HepG2 (cell line): ENCODE measurements around the gene ALDH16A1. TPM values are rescaled to one million over a fixed set of nuclear protein-coding genes. Genes with fewer than 3 reads are reported as not detected.
A peak's percentile ranks its signal among the peaks of the same experiment; 100 is the strongest.

Source experiments
- ATAC-seq: fragments of 200-7000 bp; cut with Tn5 transposase; 3 replicates; pipeline ENCODE4 v1.9.1; 2020; ENCODE audit warnings: mild to moderate bottlenecking, moderate library complexity
- BruUV-seq: library from RNA; stranded (reverse); fragments of 400-500 nt; replicated peaks from 2 replicates; lab custom pipeline; 2021; lab: Mats Ljungman, UMichigan
- CTCF ChIA-PET: fragments of 300-600 bp; formaldehyde crosslinking; extraction: SDS; loops from one replicate; lab custom pipeline; 2021; ENCODE audit warnings: low total read pairs, inconsistent platforms, low intra/inter-chr PET ratio; lab: Yijun Ruan, JAX
- POLR2A ChIA-PET: fragments of 350-600 bp; sonication (Branson Sonifier 250); formaldehyde crosslinking; loops from one replicate; lab custom pipeline; 2020; ENCODE audit warnings: antibody characterized with exemption, inconsistent platforms; lab: Yijun Ruan, JAX
- DNase-seq: peaks from one replicate; pipeline ENCODE4 v3.0.0-alpha.2; 2015; ENCODE audit warnings: low spot score
- FAIRE-seq: peaks from 3 replicates; lab custom pipeline; 2011; peaks lifted over from hg19 to GRCh38; lab: Jason Lieb, UNC
- H2AFZ ChIP-seq: one replicate; pipeline ENCODE4 v1.6.1; 2011; ENCODE audit warnings: low read length, inconsistent platforms
- H3K27ac ChIP-seq: fragments of 300-600 bp; 3 replicates; pipeline ENCODE4 v1.8.0; 2011; ENCODE audit warnings: mixed run types, mild to moderate bottlenecking, mixed read lengths, low read length, inconsistent platforms; ENCODE audit not compliant: insufficient read depth; ENCODE audit errors: extremely low read length
- H3K27me3 ChIP-seq, 2 experiments: fragments of 200-600 bp in 1 of 2; 2 replicates in 1 of 2; 3 replicates in 1 of 2; pipeline versions ENCODE4 v1.6.0 to v1.8.0; 2011; ENCODE audit warnings: low read length in 2 of 2, mild to moderate bottlenecking in 2 of 2, moderate library complexity in 2 of 2, inconsistent platforms in 1 of 2; ENCODE audit not compliant: insufficient read depth in 2 of 2, control insufficient read depth in 1 of 2
- H3K36me3 ChIP-seq, 2 experiments: fragments of 200-600 bp in 1 of 2; replicated peaks in 1 of 2; 2 replicates in 1 of 2; 3 replicates in 1 of 2; pipeline versions ENCODE4 v1.5.1 to v1.8.0; 2011; ENCODE audit warnings: low read length in 2 of 2, inconsistent platforms in 1 of 2; ENCODE audit not compliant: insufficient read depth in 2 of 2, control insufficient read depth in 1 of 2
- H3K4me1 ChIP-seq: 2 replicates; pipeline ENCODE4 v1.5.1; 2012; ENCODE audit warnings: low read length, inconsistent platforms; ENCODE audit not compliant: insufficient read depth
- H3K4me2 ChIP-seq: 2 replicates; pipeline ENCODE4 v1.6.0; 2011; ENCODE audit warnings: low read depth, low read length, inconsistent platforms
- H3K4me3 ChIP-seq, 3 experiments: fragments of 200-600 bp in 1 of 3; sonication (generic), shearing (Covaris generic) in 1 of 3; replicated peaks in 1 of 3; 2 replicates each; pipeline ENCODE4 v1.5.1; 2011 to 2016; ENCODE audit warnings: low read length in 3 of 3, inconsistent platforms in 2 of 3, low read depth in 2 of 3, mild to moderate bottlenecking in 2 of 3, control low read depth in 1 of 3, mixed read lengths in 1 of 3; ENCODE audit not compliant: insufficient read depth in 1 of 3
- H3K79me2 ChIP-seq: one replicate; pipeline ENCODE4 v1.6.1; 2011; ENCODE audit warnings: low read length, inconsistent platforms; ENCODE audit not compliant: insufficient read depth
- H3K9ac ChIP-seq: 2 replicates; pipeline ENCODE4 v1.6.0; 2011; ENCODE audit warnings: mild to moderate bottlenecking, low read depth, low read length, inconsistent platforms; ENCODE audit not compliant: insufficient read depth
- H3K9me3 ChIP-seq: 2 replicates; pipeline ENCODE4 v1.5.1; 2012; ENCODE audit warnings: mild to moderate bottlenecking, low read length
- H4K20me1 ChIP-seq: 2 replicates; pipeline ENCODE4 v1.6.0; 2011; ENCODE audit warnings: inconsistent platforms, mild to moderate bottlenecking, low read length, moderate library complexity; ENCODE audit not compliant: insufficient read depth
- FOSL1 ChIP-seq: sonication (generic); formaldehyde crosslinking; IDR thresholded peaks from 2 replicates; pipeline ENCODE4 v1.9.0; 2021; ENCODE audit warnings: missing genetic modification reagents, borderline replicate concordance
- FOXC1 ChIP-seq: sonication (generic); formaldehyde crosslinking; IDR thresholded peaks from 2 replicates; pipeline ENCODE4 v1.8.0; 2022; ENCODE audit warnings: mild to moderate bottlenecking, missing genetic modification reagents, borderline replicate concordance
- MBNL3 ChIP-seq: fragments of 250-450 bp; sonication (Bioruptor Pico); conservative IDR thresholded peaks from 2 replicates; pipeline ENCODE4 v1.8.0; 2022; ENCODE audit warnings: mild to moderate bottlenecking, inconsistent platforms
- MIXL1 ChIP-seq: IDR thresholded peaks from 2 replicates; pipeline ENCODE4 v1.6.1; 2016
- RFXANK ChIP-seq: IDR thresholded peaks from 2 replicates; pipeline ENCODE4 v1.6.1; 2016
- TAF15 ChIP-seq: fragments of 200-400 bp; formaldehyde crosslinking; IDR thresholded peaks from one replicate; pipeline ENCODE4 v1.6.1; 2018; ENCODE audit warnings: mild to moderate bottlenecking, low read depth, low read length; ENCODE audit not compliant: poor library complexity, severe bottlenecking
- ZC3H13 ChIP-seq: sonication (generic); formaldehyde crosslinking; IDR thresholded peaks from 2 replicates; pipeline ENCODE4 v1.8.1; 2023; ENCODE audit warnings: mild to moderate bottlenecking, missing genetic modification reagents, moderate library complexity
- ZNF12 ChIP-seq: sonication (generic); formaldehyde crosslinking; IDR thresholded peaks from 2 replicates; pipeline ENCODE4 v1.5.0; 2020; ENCODE audit warnings: missing genetic modification reagents
- ZNF180 ChIP-seq: sonication (generic); formaldehyde crosslinking; IDR thresholded peaks from 2 replicates; pipeline ENCODE4 v1.4.0; 2020; ENCODE audit warnings: low read depth, missing genetic modification reagents, borderline replicate concordance
- ZNF431 ChIP-seq: sonication (generic); formaldehyde crosslinking; IDR thresholded peaks from 2 replicates; pipeline ENCODE4 v1.9.0; 2022; ENCODE audit warnings: missing genetic modification reagents, low read depth, mild to moderate bottlenecking, borderline replicate concordance
- ZNF484 ChIP-seq: sonication (generic); formaldehyde crosslinking; IDR thresholded peaks from 2 replicates; pipeline ENCODE4 v1.5.1; 2020; ENCODE audit warnings: mild to moderate bottlenecking, low read depth, missing genetic modification reagents, borderline replicate concordance
- ZNF891 ChIP-seq: sonication (generic); formaldehyde crosslinking; IDR thresholded peaks from 2 replicates; pipeline ENCODE4 v1.5.0; 2020; ENCODE audit warnings: mild to moderate bottlenecking, missing genetic modification reagents
- WGBS: methylation state at CpG from one replicate; pipeline ENCODE4 v1.1.6; 2017; ENCODE audit warnings: low lambda C conversion rate; 5-methylcytosine and 5-hydroxymethylcytosine counted together
- in situ Hi-C: cut with HindIII; loops from 2 replicates; pipeline ENCODE4 v1.10.0; 2017; ENCODE audit warnings: low pct_unique_long_range_greater_than_20kb; ENCODE audit not compliant: extremely low pct_ligation_motif_present
- intact Hi-C: fragments of 100-400 bp; cut with micrococcal nuclease; formaldehyde crosslinking; loops from one replicate; pipeline ENCODE4 v1.10.0; 2022; ENCODE audit not compliant: unreplicated experiment
- polyA plus RNA-seq, 8 experiments: library from polyadenylated mRNA; depleted of rRNA in 3 of 8; stranded (reverse) in 7 of 8; unstranded in 1 of 8; fragments of >200 nt; fragmentation: Illumina TruSeq in 4 of 8; extraction: Trizol in 4 of 8; gene quantifications; 2 replicates each; pipeline versions ENCODE4 v1.2.1 to v1.2.3, GENCODE V29; 2011 to 2016; ENCODE audit warnings: low read depth in 4 of 8, missing spikeins in 1 of 8, mixed read lengths in 1 of 8; ENCODE audit not compliant: insufficient read depth in 1 of 8
- total RNA-seq, 5 experiments: library from RNA; depleted of rRNA; stranded (reverse); fragments of >200 nt; fragmentation: Illumina TruSeq; extraction: Trizol; gene quantifications; 2 replicates each; pipeline ENCODE4 v1.2.3, GENCODE V29; 2016; ENCODE audit warnings: low read depth in 1 of 5
- TF ChIP-seq, protein P1 (sequence below): sonication (generic); formaldehyde crosslinking; conservative IDR thresholded peaks from 2 replicates; pipeline ENCODE4 v1.4.0; 2020; ENCODE audit warnings: missing genetic modification reagents
- TF ChIP-seq, protein P2 (sequence below): sonication (generic); formaldehyde crosslinking; IDR thresholded peaks from 2 replicates; pipeline ENCODE4 v1.9.0; 2021; ENCODE audit warnings: missing genetic modification reagents, borderline replicate concordance
- TF ChIP-seq, protein P3 (sequence below): sonication (generic); formaldehyde crosslinking; IDR thresholded peaks from 2 replicates; pipeline ENCODE4 v1.5.1; 2020; ENCODE audit warnings: mild to moderate bottlenecking, missing genetic modification reagents, moderate library complexity

ALDH16A1 gene
- total and polyA plus RNA-seq, 2 of the 13 experiments (the other 11 are each of a cell fraction or from before 2014, with no cell fraction given) = 8.4 to 34.9 TPM

DNA sequence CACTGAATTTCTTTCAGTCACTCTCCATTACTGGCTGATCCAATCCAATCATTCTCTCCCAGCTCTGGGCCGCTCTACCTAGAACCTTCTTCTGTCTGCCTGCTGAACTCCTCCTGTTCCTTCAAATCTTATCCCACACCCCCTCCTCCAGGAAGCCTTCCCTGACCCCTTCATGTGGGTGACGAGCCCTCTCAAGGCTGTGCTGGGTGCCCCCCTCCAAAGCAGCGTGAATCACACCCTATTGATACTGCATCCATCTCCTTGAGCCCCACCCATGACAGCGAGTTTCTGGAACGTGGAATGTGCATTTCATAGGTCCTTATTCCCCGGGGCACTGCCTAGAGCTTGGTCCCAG is 4.6 kb upstream of the ALDH16A1 start (continued):
- TF ChIP-seq ZNF484 = no peak

DNA sequence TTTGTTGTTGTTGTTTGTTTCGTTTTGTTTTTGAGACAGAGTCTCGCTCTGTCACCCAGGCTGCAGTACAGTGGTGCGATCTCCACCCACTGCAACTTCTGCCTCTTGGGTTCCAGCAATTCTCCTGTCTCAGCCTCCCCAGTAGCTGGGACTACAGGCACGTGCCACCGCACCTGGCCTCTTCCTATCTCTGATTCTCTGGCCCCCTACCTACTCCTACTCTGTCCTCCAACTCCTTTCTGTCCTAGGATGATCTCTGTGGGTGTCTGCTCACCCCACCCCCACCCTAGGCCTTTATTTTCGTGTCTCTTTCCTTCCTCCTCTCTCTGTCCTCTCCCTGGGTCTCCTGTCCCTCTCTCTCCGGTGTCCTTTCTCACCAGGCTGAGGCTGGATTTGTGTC is 2.6 kb upstream of the ALDH16A1 start:
- H3K79me2 ChIP-seq = peaks cover 29% of the 10 kb centered on the region
- DNase-seq = no peak
- no TSS peak for BruUV-seq
- H3K4me1 ChIP-seq = peaks cover 39% of the 10 kb centered on the region
- no peaks in the 10 kb centered on the region for H4K20me1 ChIP-seq
- H3K27ac ChIP-seq = peak overlapping the region; percentile 23
- peaks cover 6 to 25% of the 10 kb centered on the region in 2 experiments; a peak in 3 of 5 replicates for H3K36me3 ChIP-seq
- H3K27me3 ChIP-seq = no peaks in the 10 kb centered on the region; a peak in 1 of 5 replicates
- TF ChIP-seq ZNF431 (CRISPR knock-in tag) (no peak), FOSL1 (CRISPR knock-in tag) (no peak), TAF15 (no peak), ZNF12 (CRISPR knock-in tag) (no peak), ZC3H13 (CRISPR knock-in tag) (no peak), FOXC1 (CRISPR knock-in tag) (no peak), RFXANK (CRISPR knock-in tag) (no peak), MIXL1 (CRISPR knock-in tag) (no peak), ZNF180 (CRISPR knock-in tag) (no peak), MBNL3 (CRISPR knock-in tag) (no peak), ZNF891 (CRISPR knock-in tag) (no peak)
- TF ChIP-seq, protein P1, sequence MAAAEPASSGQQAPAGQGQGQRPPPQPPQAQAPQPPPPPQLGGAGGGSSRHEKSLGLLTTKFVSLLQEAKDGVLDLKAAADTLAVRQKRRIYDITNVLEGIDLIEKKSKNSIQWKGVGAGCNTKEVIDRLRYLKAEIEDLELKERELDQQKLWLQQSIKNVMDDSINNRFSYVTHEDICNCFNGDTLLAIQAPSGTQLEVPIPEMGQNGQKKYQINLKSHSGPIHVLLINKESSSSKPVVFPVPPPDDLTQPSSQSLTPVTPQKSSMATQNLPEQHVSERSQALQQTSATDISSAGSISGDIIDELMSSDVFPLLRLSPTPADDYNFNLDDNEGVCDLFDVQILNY (CRISPR knock-in tag) = no peak
- TF ChIP-seq, protein P2, sequence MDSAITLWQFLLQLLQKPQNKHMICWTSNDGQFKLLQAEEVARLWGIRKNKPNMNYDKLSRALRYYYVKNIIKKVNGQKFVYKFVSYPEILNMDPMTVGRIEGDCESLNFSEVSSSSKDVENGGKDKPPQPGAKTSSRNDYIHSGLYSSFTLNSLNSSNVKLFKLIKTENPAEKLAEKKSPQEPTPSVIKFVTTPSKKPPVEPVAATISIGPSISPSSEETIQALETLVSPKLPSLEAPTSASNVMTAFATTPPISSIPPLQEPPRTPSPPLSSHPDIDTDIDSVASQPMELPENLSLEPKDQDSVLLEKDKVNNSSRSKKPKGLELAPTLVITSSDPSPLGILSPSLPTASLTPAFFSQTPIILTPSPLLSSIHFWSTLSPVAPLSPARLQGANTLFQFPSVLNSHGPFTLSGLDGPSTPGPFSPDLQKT (CRISPR knock-in tag) = no peak
- TF ChIP-seq, protein P3, sequence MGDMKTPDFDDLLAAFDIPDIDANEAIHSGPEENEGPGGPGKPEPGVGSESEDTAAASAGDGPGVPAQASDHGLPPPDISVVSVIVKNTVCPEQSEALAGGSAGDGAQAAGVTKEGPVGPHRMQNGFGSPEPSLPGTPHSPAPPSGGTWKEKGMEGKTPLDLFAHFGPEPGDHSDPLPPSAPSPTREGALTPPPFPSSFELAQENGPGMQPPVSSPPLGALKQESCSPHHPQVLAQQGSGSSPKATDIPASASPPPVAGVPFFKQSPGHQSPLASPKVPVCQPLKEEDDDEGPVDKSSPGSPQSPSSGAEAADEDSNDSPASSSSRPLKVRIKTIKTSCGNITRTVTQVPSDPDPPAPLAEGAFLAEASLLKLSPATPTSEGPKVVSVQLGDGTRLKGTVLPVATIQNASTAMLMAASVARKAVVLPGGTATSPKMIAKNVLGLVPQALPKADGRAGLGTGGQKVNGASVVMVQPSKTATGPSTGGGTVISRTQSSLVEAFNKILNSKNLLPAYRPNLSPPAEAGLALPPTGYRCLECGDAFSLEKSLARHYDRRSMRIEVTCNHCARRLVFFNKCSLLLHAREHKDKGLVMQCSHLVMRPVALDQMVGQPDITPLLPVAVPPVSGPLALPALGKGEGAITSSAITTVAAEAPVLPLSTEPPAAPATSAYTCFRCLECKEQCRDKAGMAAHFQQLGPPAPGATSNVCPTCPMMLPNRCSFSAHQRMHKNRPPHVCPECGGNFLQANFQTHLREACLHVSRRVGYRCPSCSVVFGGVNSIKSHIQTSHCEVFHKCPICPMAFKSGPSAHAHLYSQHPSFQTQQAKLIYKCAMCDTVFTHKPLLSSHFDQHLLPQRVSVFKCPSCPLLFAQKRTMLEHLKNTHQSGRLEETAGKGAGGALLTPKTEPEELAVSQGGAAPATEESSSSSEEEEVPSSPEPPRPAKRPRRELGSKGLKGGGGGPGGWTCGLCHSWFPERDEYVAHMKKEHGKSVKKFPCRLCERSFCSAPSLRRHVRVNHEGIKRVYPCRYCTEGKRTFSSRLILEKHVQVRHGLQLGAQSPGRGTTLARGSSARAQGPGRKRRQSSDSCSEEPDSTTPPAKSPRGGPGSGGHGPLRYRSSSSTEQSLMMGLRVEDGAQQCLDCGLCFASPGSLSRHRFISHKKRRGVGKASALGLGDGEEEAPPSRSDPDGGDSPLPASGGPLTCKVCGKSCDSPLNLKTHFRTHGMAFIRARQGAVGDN (CRISPR knock-in tag) = no peak
- in situ Hi-C loops = no loop called here
- FAIRE-seq = no peak
- POLR2A ChIA-PET = interaction anchor here (2.4 kb wide), 1 partner anchor 45 kb away, joined by 17 read pairs; the partner anchor contains the start of gene RPS11
- H2AFZ ChIP-seq = no peak overlapping the region
- WGBS = 77% methylated on average over 7 of the region's 7 CpGs
- H3K4me2 ChIP-seq = peak overlapping the region; percentile 92
- CTCF ChIA-PET = no interaction called here
- no peak for ATAC-seq
- H3K9me3 ChIP-seq = no peaks in the 10 kb centered on the region
- H3K4me3 ChIP-seq = peak overlapping the region; percentile 74 to 98 (median 95)
- intact Hi-C loops = no loop called here
- H3K9ac ChIP-seq = peak overlapping the region; percentile 98
